Measurements from ENCODE around the gene GET4. TPM values are rescaled to one million over a fixed set of nuclear protein-coding genes. Genes with fewer than 3 reads are reported as not detected.

Gene GET4
- total RNA-seq, 2 experiments from 2014 or later = 84.4 to 96.4 TPM

- no peak overlapping the region for H3K27ac ChIP-seq (ENCODE audit: low read depth in 1 of 2, low read length in 2 of 2)
- H3K36me3 ChIP-seq (ENCODE audit: insufficient read depth, low read length) = no peaks in the 10 kb centered on the region
- peak overlapping the region; percentile 58 for H3K4me3 Mint-ChIP-seq
- H3K36me3 Mint-ChIP-seq (ENCODE audit: low read depth) = no peaks in the 10 kb centered on the region
- POLR2A ChIA-PET = interaction anchor here (3.2 kb wide), 1 partner anchor 54 kb away, joined by 79 read pairs; the partner anchor contains the start of gene COX19
- TF ChIP-seq CTCF (IDR thresholded peaks at IDR 0.05) = no peak
- H3K9me3 ChIP-seq (ENCODE audit: control insufficient read depth in 1 of 2, insufficient read depth in 1 of 2, low read length in 2 of 2) = no peaks in the 10 kb centered on the region
- intact Hi-C loops (cut with DNase I, micrococcal nuclease) = loop anchor here in 1 of 2 experiments (1.0 kb wide), 1 partner anchor 13 kb away; no protein-coding TSS in a partner anchor
- peak overlapping the region; percentile 73 for H3K27ac Mint-ChIP-seq
- DNase-seq (peak in 3 of 14 experiments; percentile 0 to 32 (median 1)), ATAC-seq (ENCODE audit: poor library complexity) (no peak)
- H3K4me1 ChIP-seq (ENCODE audit: insufficient read depth, low read length) = peaks cover 55% of the 10 kb centered on the region
- H3K4me3 ChIP-seq (ENCODE audit: low read length) = no peak overlapping the region
- no peaks in the 10 kb centered on the region for H3K27me3 ChIP-seq (ENCODE audit: control insufficient read depth in 1 of 2, insufficient read depth in 2 of 2, low read length in 2 of 2)
- no peaks in the 10 kb centered on the region for H3K9me3 Mint-ChIP-seq
- H3K4me1 Mint-ChIP-seq (ENCODE audit: low read depth) = peaks cover 30% of the 10 kb centered on the region
- no peaks in the 10 kb centered on the region for H3K27me3 Mint-ChIP-seq
- CTCF ChIA-PET = interaction anchor here (1.7 kb wide), 1 partner anchor 72 kb away, joined by 4 read pairs; no protein-coding TSS in a partner anchor
Observed at GRCh38 chr7:921071-921461, 44.7 kb downstream of the GET4 start.

- ATAC-seq (ENCODE audit: poor library complexity) = no peak
- H3K27me3 ChIP-seq (ENCODE audit: control insufficient read depth in 1 of 2, insufficient read depth in 2 of 2, low read length in 2 of 2) = no peaks in the 10 kb centered on the region
Observed at GRCh38 chr7:921581-922333, 45.4 kb downstream of the GET4 start.

More at GRCh38 chr7:921581-922333, 45.4 kb downstream of the GET4 start:
- Mint-ChIP-seq H3K27me3 (no peaks in the 10 kb centered on the region), H3K9me3 (no peaks in the 10 kb centered on the region), H3K4me1 (ENCODE audit: low read depth) (peaks cover 30% of the 10 kb centered on the region), H3K27ac (peak overlapping the region; percentile 73), H3K4me3 (peak overlapping the region; percentile 58), H3K36me3 (ENCODE audit: low read depth) (no peaks in the 10 kb centered on the region)
- Histone ChIP-seq H3K4me1 (ENCODE audit: insufficient read depth, low read length) (peaks cover 55% of the 10 kb centered on the region), H3K4me3 (ENCODE audit: low read length) (peak overlapping the region; percentile 77), H3K36me3 (ENCODE audit: insufficient read depth, low read length) (no peaks in the 10 kb centered on the region), H3K9me3 (ENCODE audit: control insufficient read depth in 1 of 2, insufficient read depth in 1 of 2, low read length in 2 of 2) (no peaks in the 10 kb centered on the region), H3K27ac (ENCODE audit: low read depth in 1 of 2, low read length in 2 of 2) (peak overlapping the region; percentile 21 to 75)
- no peak for TF ChIP-seq CTCF (IDR thresholded peaks at IDR 0.05)
- intact Hi-C loops (cut with DNase I, micrococcal nuclease) = loop anchor here (1.0 to 2.0 kb wide), 2 partner anchors 13 kb away; no protein-coding TSS in a partner anchor
- ChIA-PET CTCF (interaction anchor here (1.7 kb wide), 1 partner anchor 71 kb away, joined by 4 read pairs; no protein-coding TSS in a partner anchor), POLR2A (interaction anchor here (0.8 to 3.2 kb wide), 4 partner anchors 12 to 571 kb away, joined by 3 to 79 read pairs (median 16); partner anchors contain the start of genes COX19 and GET4)
- DNase-seq = peak in 6 of 14 experiments; percentile 3 to 42 (median 30)

All from CD4-positive, alpha-beta T cell (primary cell).